A204.1 (cell line): ENCODE measurements around the gene LPCAT1.
"Not testable (repeated sequence)": the region's sequence is repeated elsewhere in the genome, so short reads cannot be mapped to it uniquely, and the experiment has no call there.

Experiments used
- FAIRE-seq: peaks from 2 replicates; lab custom pipeline; 2012; peaks lifted over from hg19 to GRCh38; lab: Jason Lieb, UNC

The LPCAT1 gene

DNA sequence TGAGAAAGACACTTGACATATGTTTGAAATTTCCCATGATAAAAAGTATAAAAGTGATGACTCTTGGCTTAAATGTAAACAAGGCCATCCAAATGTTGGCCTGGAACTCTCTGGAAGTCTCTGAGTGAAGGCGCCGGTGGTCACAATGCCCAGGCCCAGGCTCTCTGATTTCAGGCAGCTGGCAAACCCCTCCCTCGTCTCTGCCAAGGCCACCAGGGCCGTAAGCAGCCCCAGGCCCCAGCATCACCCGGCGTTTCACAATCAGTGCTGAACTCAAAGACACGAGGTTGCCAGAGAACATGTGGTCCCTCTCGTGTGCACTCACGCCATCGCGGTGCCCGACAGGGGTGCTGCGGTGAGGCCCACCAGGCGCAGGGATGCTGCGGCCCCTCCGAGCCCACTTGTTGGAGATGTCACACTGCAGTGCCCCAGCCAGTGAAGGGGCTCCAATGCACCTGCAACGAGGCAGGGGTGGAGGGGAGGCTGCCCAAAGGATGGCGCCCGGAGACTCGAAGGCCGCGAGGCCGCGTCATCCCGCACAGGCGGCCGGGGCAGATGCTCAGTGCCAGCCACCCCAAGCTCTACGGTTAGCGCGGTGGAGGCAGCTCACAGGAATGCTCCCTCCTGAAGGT lies 15.0 kb downstream of the LPCAT1 start:
- no peak for FAIRE-seq

DNA sequence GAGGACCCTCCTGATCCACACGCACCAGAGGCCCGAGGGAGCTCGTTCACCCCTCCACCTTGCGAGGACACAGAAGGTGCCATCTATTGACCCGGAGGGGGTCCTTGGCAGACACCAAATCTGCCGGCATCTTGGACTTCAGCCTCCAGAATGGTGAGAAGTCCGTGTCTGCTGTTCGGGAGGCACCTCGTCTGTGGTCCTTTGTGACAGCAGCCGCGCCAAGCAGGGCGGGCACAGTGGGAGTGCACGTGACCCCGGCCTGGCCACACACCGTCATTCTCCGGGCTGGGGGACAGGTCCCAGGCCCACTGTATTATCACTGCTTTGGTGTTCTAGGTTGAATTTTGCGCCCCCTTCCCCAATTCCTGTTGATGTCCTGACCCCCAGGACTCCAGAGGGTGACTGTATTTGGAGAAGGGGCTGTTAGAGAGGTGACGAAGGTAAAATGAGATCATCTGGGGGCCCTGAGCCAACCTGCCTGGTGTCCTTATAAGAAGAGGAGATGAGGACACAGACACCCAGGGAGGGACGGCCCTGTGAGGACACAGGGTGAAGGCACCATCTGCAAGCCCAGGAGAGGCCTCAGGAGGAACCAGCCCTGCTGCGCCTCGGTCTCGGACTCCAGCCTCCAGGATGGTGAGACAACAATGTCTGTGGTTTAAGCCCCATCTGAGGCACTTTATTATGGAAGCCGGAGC lies 15.7 kb downstream of the LPCAT1 start:
- no peak for FAIRE-seq

DNA sequence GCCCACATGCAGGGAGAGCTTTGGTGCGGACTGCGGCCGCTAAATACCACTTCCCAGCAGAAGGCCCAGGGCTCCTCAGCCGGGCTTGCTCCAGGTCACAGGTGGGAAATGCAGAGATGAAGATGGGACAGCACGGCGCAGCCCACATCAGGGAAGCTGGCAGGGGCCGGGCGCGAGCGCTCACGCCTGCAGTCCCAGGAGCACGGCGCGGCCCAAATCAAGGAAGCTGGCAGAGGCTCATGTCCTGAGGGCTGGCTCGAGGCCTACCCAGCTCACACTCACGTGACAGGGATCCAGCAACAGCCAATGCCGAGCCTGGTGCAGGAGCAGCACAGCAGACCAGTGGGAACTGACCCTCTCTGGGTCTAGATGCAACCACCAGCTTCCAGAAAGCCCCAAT lies 16.3 kb downstream of the LPCAT1 start:
- FAIRE-seq, result no peak

DNA sequence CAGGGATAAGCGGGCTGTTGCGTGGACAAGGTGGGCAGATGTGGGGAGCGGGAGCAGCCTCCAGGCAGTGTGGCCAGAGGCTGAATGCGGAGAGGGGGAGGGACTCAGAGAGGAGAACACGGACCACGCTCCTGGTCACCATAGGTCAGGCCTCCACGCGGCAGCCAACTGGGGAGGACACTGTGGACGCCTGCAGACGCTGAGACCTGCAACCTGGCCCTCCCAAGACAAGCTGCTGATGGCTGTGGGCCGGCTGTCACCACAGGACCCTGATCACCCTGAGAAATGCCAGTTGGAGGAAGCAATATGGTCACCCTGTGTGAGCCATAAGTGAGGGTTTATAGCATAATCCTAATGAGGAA lies 16.8 kb downstream of the LPCAT1 start:
- FAIRE-seq, result no peak

DNA sequence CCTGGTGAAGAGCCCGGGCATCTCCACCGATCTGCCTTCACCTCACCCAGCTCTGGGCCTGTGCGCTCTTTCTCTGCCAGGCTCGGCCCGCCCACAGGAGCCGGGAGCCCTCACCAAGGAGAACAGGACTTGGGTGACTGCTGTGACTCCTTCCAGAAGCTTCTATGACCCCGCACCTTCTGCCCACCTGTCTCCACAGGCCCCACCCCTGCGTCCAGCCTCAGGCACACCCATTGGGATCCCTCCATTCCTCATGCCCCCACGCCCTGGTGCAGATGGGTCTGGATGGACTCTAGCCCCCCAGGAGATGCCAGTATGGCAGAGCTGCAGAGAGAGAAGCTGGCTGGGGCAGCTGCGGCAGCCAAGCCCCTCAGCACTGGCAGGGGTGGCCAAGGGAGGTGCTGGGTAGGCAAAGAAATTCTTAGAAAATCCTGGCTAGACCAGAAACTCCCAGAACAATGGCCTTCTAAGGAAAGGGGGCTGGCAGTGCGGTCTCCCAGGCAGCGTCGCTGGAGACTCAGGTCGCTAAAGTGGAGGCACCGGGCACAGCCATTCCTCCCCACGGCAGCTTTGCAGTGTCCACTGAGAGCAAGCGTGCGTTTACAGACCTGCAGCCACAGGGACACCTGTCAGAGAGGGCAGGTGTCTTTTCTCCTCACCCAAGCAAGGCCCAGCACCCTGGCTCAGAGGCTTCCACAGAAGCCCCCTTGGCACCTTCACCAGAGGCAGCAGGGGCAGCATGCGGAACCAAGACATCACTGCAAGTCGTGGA lies 17.3 kb downstream of the LPCAT1 start:
- FAIRE-seq, result no peak

DNA sequence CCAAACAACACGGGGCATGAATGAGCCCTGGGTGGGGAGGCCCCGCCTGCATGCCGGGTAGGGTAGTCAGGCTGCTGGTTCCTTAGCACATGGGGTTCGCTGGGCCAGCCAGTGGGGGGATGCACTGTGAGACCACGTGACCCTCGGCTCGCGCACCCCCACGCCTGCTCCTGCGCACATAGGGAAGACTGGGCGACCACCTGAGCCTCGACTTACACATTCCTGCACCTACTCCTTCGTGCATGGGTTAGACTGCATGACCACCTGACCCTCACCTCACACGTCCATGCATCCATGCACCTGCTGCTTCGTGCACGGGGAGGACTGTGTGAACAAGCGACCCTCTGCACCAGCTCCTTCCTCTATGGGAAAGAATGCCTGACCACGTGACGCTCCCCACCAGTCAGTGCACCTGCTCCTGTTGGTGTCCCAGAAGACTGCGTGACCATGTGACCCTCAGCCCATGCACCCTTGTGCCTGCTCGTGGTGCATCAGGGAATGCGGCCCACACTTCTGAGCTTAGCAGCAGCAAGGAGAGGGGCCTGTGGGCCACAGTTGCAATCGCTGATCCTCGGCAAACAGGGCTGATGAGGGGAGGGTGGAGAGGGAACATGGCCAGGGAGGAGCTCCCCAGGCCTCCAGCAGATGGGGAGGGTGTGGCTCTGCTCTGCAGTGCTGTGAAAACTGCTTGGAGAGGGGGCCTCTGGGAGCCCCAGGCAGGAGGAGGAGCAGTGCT lies 18.1 kb downstream of the LPCAT1 start:
- FAIRE-seq, result no peak

DNA sequence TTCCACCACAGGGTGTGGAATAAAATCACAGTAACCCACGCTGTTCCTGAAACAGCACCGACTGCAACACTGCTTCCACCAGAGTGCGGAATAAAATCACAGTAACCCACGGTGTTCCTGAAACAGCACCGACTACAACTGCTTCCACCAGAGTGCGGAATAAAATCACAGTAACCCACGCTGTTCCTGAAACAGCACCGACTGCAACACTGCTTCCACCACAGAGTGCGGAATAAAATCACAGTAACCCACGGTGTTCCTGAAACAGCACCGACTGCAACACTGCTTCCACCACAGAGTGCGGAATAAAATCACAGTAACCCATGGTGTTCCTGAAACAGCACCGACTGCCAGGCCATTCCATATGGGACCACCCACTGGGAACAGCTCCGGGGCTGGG lies 18.7 kb downstream of the LPCAT1 start:
- not testable (repeated sequence) for FAIRE-seq

DNA sequence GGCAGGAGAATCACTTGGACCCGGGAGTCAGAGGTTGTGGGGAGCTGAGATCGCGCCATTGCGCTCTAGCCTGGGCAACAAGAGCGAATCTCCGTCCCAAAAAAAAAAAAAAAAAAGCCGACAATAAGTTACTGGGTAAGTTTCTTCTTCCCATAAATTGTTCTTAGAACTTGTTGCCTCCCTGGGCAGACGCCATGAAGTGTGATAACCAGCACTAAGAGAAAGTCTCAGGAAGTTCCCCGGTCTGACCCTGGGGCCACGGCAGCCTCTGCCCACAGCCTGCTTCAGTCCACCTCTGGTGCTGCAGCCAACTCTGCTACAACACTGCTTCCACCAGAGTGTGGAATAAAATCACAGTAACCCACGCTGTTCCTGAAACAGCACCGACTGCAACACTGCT lies 19.1 kb downstream of the LPCAT1 start:
- FAIRE-seq, result no peak

DNA sequence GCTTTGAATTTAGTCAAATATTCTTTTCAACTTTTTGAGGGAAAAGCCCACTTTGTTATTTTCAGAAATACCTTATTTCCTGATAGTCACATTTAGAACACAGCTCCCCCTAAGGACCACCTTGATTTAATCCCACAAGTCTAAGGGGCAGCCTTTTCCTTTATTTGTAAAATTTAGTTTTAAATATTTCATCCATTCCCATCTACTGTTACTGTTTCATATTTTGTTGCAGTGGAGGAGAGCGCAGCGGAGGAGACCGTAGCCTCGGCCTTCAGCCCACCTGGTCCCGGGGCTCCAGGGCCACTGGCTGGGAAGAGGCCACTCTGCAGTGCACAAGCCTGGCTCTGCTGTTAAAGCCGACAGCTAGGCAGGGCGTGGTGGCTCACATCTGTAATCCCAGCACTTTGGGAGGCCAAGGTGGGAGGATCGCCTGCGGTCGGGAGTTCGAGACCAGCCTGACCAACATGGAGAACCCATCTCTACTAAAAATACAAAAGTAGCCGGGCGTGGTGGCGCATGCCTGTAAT lies 19.6 kb downstream of the LPCAT1 start:
- no peak for FAIRE-seq

DNA sequence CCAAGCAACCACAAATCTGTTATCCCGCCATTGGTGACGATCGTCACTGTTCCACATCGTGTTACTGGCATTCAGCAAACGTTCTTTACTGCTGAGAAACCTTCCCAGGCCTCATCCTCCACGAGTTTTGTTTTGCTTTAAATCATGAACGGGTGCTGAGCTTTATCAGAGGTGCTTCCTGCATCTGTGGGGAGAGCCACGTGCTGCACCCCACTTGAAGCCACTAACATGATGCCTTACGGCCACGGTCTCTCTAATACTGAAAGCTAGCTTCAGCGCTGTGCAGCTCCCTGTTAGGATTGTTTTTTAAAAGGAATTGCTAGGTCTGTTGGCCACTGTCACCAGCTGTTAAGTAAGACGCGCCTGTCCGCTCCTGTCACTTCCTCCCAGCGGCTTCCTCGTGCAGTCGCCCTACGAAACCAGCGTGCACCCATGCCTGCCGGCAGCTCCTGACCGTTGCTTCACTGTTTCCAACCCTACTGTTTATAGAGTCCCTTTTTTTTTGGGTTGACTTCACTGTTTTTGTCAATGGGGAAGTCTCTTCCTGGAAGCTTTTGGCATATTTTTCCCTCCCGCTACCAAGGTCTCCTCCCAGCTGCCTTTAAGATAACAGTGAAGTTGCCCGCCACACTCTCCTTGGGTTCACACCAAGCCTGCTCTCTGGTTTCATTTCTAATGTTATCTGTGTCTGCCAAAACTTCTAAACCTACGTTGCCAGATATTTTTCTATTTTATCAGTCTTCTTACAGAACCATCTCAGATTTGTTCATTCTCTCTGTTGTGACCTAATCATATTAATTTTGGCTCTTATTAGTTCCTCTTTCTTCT lies 20.3 kb downstream of the LPCAT1 start:
- no peak for FAIRE-seq

DNA sequence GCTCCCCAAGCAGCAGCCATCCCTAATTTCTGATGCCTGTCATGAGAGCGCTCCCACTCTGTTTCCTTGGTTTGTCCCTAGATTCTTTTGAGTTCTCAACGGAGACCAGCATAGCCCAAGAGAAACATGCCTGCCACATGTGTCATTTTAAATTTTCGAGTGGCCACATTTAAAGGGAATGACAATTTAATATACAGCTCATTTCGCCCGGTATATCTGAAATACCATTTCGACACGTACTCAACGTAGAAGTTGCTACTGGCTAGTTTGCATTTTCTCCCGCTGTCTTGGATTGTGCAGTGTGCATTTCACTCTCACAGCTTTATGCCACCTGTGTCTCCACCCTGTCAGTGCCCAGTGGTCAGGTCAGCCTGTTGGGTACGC lies 21.0 kb downstream of the LPCAT1 start:
- FAIRE-seq, result no peak

DNA sequence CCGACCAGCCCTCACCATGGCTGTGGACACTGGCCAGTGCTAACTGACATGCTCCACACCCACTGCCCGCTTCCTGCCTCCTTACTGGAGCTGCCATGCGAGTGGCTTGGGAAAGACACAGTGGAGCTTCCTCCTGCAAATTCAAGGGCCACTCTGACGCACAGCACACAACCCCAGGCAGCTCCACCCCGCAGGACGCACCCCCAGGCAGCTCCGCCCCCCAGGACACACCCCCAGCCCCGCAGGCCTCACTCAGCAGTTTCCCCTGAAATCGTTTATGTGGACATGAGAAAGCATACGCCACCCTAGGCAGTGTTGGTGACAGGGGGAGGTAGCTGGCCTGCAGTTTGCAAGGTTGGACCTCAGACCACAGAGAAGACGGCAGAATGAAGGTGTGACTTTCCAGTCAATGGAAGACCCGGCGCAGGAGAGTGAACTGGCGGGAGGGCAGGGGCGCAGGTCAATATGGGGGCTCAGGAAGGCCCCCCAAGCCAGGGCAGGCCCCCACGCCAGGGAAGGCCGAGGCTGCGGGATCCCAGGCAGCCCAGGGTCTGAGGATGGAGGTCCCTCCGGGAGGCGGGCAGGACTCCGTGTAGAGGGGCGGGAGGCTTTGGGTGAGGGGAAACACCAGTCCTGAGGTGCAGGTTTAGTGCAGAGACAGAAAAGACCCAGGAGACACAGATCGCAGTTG lies 21.6 kb downstream of the LPCAT1 start:
- FAIRE-seq, result no peak

DNA sequence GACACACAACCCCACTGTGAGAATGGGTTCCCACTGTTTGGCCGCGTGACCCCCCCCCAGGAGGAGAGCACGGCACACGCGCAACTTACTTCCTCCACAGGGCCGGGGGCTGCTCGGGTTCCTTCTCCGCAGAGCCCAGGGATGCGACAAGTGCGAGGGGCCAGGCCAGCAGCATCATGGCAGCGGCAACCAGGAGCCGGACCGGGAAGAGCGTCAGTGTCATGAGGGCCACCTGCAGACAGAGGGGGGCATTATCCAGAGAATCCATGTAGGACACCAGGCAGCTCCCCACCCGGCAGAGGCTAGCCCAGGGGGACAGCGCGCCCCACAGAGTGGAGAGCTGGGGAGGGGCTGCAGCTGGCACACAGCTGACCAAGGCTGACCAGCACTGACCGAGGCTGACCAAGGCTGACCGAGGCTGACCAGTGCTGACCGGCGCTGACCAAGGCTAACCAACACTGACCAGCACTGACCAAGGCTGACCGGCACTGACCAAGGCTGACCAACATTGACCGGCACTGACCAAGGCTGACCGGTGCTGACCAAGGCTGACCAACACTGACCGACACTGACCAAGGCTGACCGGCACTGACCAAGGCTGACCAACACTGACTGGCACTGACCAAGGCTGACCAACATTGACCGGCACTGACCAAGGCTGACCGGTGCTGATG lies 22.3 kb downstream of the LPCAT1 start:
- no peak for FAIRE-seq

DNA sequence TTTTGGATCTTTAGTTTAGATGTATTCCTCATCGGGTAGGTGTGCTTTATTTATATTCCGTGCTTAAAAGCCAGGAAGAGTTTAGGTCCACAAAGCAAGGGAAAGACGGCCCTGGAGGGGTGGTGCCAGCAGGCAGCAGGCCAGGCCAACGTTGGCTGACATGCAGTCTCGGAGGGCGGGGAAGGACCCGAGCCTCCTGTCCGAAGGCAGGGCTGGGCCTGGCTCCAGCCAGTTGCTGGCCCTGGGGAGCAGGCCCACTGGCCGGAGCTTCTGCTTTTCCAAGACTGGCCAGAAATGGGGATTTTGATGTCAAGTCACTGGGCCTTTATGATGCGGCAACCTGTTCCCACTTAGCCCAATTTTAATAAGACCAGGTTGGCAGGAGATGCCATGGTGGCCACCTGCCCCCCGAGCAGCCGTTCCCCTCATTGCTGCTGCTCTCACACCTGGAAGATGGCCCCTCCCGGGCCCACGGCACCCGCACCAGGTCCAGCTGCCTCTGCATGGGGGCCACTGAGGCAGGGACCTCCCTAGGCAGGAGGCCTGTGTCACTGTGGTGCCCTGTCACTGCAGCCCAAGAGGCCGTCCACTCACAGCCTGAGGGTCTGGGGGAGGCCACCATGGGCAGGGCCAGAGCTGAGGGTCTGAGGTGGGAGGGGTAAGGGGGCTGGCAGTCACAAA lies 23.2 kb downstream of the LPCAT1 start:
- FAIRE-seq, result no peak

DNA sequence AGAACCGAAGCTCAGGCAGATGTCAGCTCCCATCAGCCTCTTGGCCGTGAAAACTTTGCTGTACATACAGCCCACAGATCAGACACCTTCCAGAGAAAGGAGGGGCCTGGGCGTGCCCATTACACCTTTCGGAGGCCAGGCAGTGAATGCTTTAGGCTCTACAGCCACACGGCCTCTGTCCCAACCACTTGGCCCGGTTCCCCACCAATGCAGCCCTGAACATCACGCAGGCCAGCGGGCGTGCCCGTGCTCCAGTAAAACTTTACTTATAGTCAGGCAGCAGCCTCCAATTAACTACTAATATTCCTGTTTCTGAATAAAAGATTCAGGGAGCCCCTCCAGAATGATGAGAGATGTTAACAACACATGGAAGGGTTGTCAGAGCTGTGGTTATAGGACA lies 23.9 kb downstream of the LPCAT1 start:
- no peak for FAIRE-seq

DNA sequence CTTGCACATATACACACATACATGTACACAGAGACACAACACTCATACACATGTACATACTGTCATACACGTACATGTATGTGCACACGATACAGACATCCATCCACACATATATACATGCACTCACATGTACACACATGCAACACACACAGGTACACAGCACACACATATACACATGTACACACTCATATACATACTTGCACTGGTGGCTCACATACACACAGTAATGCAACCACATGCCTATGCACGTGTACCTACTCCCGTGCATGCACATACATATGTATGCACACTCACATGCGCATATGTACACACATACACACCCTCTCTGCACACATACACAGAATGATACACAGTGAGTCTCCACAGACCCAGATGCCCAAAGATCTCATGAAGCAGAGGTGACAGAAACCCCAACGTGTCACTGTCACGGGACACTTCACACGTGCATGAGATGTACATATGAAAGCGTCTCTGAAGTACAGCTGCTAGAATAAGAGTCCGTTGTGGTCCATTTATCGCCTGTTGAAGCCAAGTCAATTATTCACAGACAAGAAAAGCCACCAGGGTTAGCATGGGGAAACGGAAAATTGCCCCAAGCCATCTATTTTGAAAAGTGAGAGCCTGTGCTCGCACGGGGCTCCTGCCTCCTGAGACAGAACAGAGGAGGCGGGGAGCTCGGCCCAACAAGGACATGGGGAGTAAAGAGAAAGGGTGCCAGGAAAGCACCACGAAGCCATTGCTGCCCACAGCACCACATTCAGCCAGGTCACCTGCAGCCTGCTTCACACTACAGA lies 24.9 kb downstream of the LPCAT1 start:
- FAIRE-seq, result no peak

DNA sequence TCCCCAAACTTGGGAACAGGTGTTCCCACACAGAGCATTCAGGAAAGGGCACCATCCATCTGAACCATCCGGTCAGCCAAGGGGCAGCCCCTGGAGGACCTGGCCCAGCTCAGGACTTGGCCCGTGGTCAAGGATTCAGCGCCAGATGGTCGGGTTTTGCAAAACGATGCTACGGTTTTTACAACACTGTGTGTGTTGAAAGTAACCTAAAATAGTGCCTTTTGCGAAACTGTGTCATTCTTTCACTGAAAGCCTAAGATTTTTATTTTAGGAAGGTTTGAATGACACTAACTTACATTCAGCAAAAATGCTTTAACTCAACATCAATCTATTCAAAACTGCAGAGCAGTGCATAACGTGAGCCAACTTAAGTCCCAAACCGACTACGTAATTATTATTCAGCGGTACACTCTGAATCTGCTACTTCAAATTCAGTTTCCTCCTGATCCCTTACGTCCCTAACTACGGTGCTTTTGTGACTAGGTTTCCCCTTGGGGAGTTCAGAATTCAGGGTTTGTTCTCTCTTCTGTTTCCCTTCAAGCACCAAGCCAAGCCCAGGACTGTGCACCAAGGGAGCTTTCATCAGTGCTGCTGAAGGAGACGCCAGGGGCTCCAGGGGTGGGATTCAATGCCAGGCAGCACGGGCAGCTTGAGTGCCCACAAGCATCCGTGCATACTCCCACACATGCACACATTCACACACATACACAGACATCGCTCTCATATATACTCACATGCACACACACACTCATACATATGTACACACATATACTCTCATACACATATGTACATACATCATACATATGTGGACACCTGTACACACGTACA lies 25.8 kb downstream of the LPCAT1 start:
- FAIRE-seq, result no peak

DNA sequence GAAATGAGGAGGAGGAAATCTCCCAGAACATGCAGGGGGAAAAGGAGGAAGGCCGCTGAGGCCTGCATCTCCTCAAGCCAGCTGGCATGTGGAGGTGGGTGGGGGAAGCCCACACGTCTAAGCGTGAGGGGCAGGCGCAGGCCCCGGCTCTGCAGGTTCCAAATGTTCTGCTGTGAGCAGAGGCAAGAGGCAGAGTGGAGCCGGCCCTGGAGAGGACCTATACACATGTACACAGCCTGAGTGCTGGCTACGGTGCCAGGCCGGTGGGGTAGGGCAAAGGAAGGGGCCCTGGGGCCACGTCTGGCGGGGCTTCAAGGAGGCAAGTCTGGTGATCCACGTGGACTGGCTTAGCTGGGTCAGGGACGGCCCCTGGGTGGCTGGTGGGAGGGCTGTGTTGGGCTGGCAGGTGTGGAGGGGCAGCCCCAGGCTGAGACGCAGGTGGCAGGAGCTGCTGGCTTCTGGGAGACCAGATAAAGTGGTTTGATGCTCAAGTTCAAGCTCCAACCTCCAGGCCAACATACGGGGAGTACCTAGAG lies 26.4 kb downstream of the LPCAT1 start:
- no peak for FAIRE-seq
